ENCODE measurements around the gene ISG20.

DNA sequence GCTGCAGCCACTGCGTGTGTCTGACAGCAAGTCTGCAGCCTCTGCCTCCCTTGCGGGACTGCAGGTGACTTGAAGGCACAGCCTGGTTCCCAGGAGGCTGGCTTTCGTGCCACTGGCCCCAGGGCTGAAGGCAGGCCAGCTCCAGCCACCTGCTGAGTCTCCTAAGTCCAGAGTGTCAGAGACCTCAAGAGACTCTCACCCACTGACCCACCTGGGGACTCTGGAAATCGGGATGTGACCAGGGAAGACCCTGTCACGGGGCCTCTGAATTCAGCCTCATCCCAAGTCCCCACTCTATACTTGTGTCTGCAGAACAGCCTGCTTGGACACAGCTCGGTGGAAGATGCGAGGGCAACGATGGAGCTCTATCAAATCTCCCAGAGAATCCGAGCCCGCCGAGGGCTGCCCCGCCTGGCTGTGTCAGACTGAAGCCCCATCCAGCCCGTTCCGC, 16.3 kb downstream of the ISG20 start:
- TF ChIP-seq SP1 (IDR thresholded peaks at IDR 0.05) (no peak), FOXA1 (IDR thresholded peaks at IDR 0.05) (no peak), ELF4 (IDR thresholded peaks at IDR 0.05) (no peak), PKNOX1 (IDR thresholded peaks at IDR 0.05) (no peak), BHLHE40 (IDR thresholded peaks at IDR 0.05; ENCODE audit: borderline replicate concordance) (no peak), FOXM1 (IDR thresholded peaks at IDR 0.05; ENCODE audit: borderline replicate concordance) (no peak), SUZ12 (IDR thresholded peaks at IDR 0.05) (no peak), CTBP1 (IDR thresholded peaks at IDR 0.05; ENCODE audit: borderline replicate concordance) (no peak), FOXK2 (IDR thresholded peaks at IDR 0.05) (no peak), L3MBTL2 (conservative IDR thresholded peaks at IDR 0.05) (no peak), NFRKB (IDR thresholded peaks at IDR 0.05) (no peak)
